NCI-H345 (cell line): ENCODE results near the gene GTF2F2.
"Not testable (repeated sequence)": the region's sequence is repeated elsewhere in the genome, so short reads cannot be mapped to it uniquely, and the experiment has no call there.

Source experiments
- DNase-seq: peaks from one replicate; lab custom pipeline; 2025; lab: John Stamatoyannopoulos, UW

Gene GTF2F2

GRCh38 chr13:45218689-45219088 is 98.4 kb downstream of the GTF2F2 start:
- DNase-seq, result no peak

- no peak for DNase-seq
Measured at GRCh38 chr13:45219123-45219891, 99.0 kb downstream of the GTF2F2 start.

- DNase-seq, result no peak
Measured at GRCh38 chr13:45219938-45220375, 99.6 kb downstream of the GTF2F2 start.

- DNase-seq, result no peak
Measured at GRCh38 chr13:45220403-45220802, 100.1 kb downstream of the GTF2F2 start.

- no peak for DNase-seq
Measured at GRCh38 chr13:45222516-45222915, 102.2 kb downstream of the GTF2F2 start.

GRCh38 chr13:45222919-45223318 is 102.6 kb downstream of the GTF2F2 start:
- no peak for DNase-seq

- no peak for DNase-seq
Measured at GRCh38 chr13:45224176-45224575, 103.9 kb downstream of the GTF2F2 start.

GRCh38 chr13:45225370-45225769 is 105.1 kb downstream of the GTF2F2 start:
- no peak for DNase-seq

- DNase-seq, result no peak
Measured at GRCh38 chr13:45226024-45226423, 105.7 kb downstream of the GTF2F2 start.

GRCh38 chr13:45228002-45228401 is 107.7 kb downstream of the GTF2F2 start:
- no peak for DNase-seq

GRCh38 chr13:45229172-45229571 is 108.9 kb downstream of the GTF2F2 start:
- DNase-seq, result no peak

- no peak for DNase-seq
Measured at GRCh38 chr13:45231305-45231704, 111.0 kb downstream of the GTF2F2 start.

- DNase-seq, result no peak
Measured at GRCh38 chr13:45231722-45232121, 111.4 kb downstream of the GTF2F2 start.

GRCh38 chr13:45232591-45232990 is 112.3 kb downstream of the GTF2F2 start:
- DNase-seq, result no peak

- no peak for DNase-seq
Measured at GRCh38 chr13:45238945-45239795, 118.9 kb downstream of the GTF2F2 start.

- no peak for DNase-seq
Measured at GRCh38 chr13:45240143-45240542, 119.8 kb downstream of the GTF2F2 start.

GRCh38 chr13:45242070-45242469 is 121.8 kb downstream of the GTF2F2 start:
- DNase-seq, result no peak

- no peak for DNase-seq
Measured at GRCh38 chr13:45242524-45242923, 122.2 kb downstream of the GTF2F2 start.

GRCh38 chr13:45243077-45243476 is 122.8 kb downstream of the GTF2F2 start:
- no peak for DNase-seq

GRCh38 chr13:45244736-45245135 is 124.4 kb downstream of the GTF2F2 start:
- not testable (repeated sequence) for DNase-seq

- no peak for DNase-seq
Measured at GRCh38 chr13:45249662-45250061, 129.4 kb downstream of the GTF2F2 start.

- DNase-seq, result no peak
Measured at GRCh38 chr13:45254396-45254795, 134.1 kb downstream of the GTF2F2 start.
